ENCODE measurements around the gene TCF12. TPM values are rescaled to one million over a fixed set of nuclear protein-coding genes. Genes with fewer than 3 reads are reported as not detected.

The TCF12 gene
- total RNA-seq, 4 donors from 2014 or later: 108 to 177 (median 148) TPM

DNA sequence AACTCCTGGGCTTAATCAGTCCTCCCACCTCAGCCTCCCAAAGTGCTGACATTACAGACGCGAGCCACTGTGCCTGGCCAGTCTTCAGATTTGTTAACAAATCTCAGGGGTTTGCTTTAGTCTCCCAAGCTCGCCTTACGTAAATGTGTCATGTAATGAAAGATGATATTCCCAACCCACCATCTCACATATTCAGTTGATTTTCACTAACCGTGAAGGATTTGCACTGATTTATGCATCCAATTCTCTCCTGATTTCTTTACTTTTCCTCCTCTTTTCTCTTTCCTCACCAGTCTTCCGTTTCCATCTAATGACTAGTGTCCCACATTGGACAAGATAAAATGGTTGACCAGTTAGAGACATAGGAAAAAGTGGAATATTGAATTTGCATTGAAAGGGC, 72.6 kb downstream of the TCF12 start:
- DNase-seq (ENCODE audit: extremely low spot score): no peak
- no peak overlapping the region for H3K27ac ChIP-seq (replicated peaks in 1 of 4)
- no peak overlapping the region for H3K4me3 ChIP-seq
- intact Hi-C loops (cut with DNase I): no loop called here
- H3K9me3 ChIP-seq: no peaks in the 10 kb centered on the region
- TF ChIP-seq POLR2A (IDR thresholded peaks at IDR 0.05; ENCODE audit: low read depth) (no peak), POLR2AphosphoS5 (IDR thresholded peaks at IDR 0.05) (no peak), EP300 (IDR thresholded peaks at IDR 0.05) (no peak)
- TF ChIP-seq, protein P1, sequence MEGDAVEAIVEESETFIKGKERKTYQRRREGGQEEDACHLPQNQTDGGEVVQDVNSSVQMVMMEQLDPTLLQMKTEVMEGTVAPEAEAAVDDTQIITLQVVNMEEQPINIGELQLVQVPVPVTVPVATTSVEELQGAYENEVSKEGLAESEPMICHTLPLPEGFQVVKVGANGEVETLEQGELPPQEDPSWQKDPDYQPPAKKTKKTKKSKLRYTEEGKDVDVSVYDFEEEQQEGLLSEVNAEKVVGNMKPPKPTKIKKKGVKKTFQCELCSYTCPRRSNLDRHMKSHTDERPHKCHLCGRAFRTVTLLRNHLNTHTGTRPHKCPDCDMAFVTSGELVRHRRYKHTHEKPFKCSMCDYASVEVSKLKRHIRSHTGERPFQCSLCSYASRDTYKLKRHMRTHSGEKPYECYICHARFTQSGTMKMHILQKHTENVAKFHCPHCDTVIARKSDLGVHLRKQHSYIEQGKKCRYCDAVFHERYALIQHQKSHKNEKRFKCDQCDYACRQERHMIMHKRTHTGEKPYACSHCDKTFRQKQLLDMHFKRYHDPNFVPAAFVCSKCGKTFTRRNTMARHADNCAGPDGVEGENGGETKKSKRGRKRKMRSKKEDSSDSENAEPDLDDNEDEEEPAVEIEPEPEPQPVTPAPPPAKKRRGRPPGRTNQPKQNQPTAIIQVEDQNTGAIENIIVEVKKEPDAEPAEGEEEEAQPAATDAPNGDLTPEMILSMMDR (IDR thresholded peaks at IDR 0.05): no peak
- H3K36me3 ChIP-seq: peaks cover 0 to 6% (median 0%) of the 10 kb centered on the region in 4 donors
- H3K4me1 ChIP-seq: peaks cover 23 to 42% (median 39%) of the 10 kb centered on the region in 4 donors
- 97% methylated on average over 6 of the region's 6 CpGs for WGBS
- H3K27me3 ChIP-seq: no peaks in the 10 kb centered on the region

DNA sequence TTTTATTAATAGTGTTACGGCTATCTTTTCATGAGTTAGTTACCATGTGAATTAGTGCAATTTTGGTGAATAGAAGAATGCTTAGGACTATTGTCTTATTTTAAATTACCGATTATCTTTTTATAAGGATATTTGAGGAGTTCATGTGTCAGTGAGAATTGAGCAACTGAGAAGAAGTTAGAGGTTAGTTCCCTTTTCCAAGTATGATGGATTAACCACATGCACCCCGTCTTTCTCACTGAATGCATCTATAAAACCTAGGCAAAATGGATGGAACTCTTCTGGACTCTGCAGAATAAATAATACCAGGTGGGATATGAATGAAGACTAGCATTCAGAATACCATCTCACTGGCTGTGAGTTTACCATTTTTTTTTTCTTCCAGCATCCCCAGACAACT, 74.3 kb downstream of the TCF12 start:
- 98% methylated on average over 3 of the region's 3 CpGs for WGBS
- no peak overlapping the region for H3K27ac ChIP-seq (replicated peaks in 1 of 4)
- TF ChIP-seq POLR2AphosphoS5 (IDR thresholded peaks at IDR 0.05) (no peak), POLR2A (IDR thresholded peaks at IDR 0.05; ENCODE audit: low read depth) (no peak), EP300 (IDR thresholded peaks at IDR 0.05) (no peak)
- TF ChIP-seq, protein P1 (IDR thresholded peaks at IDR 0.05): no peak
- intact Hi-C loops (cut with DNase I): no loop called here
- DNase-seq (ENCODE audit: extremely low spot score): no peak
- H3K36me3 ChIP-seq: peaks cover 0 to 6% (median 0%) of the 10 kb centered on the region in 4 donors
- H3K4me1 ChIP-seq: peaks cover 18 to 30% (median 27%) of the 10 kb centered on the region in 4 donors
- H3K27me3 ChIP-seq: no peaks in the 10 kb centered on the region
- no peaks in the 10 kb centered on the region for H3K9me3 ChIP-seq
- H3K4me3 ChIP-seq: no peak overlapping the region

DNA sequence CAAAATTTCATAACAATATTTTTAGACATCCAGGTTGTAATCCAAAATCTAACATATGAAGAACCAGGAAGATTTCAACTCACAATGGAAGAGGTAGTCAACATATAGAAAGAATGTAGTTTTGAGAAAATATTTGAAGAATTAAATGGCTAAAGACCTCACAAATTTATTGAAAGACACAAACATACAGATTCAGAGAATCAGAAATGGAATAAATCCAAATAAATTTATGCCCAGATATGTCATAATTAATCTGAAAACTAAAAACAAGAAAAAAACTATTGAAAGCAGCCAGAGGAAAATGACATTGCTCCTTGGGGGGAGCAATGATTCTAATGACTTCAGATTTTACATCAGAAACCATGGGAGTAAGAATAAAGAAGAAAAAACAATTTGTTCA, 75.8 kb downstream of the TCF12 start:
- Histone ChIP-seq H3K4me3 (no peak overlapping the region), H3K9me3 (no peaks in the 10 kb centered on the region), H3K27me3 (no peaks in the 10 kb centered on the region), H3K27ac (replicated peaks in 1 of 4) (no peak overlapping the region), H3K4me1 (peaks cover 10 to 14% (median 13%) of the 10 kb centered on the region in 4 donors), H3K36me3 (peaks cover 0 to 6% (median 0%) of the 10 kb centered on the region in 4 donors)
- intact Hi-C loops (cut with DNase I): no loop called here
- TF ChIP-seq POLR2AphosphoS5 (IDR thresholded peaks at IDR 0.05) (no peak), EP300 (IDR thresholded peaks at IDR 0.05) (no peak), POLR2A (IDR thresholded peaks at IDR 0.05; ENCODE audit: low read depth) (no peak)
- TF ChIP-seq, protein P1 (IDR thresholded peaks at IDR 0.05): no peak
- DNase-seq (ENCODE audit: extremely low spot score): no peak

DNA sequence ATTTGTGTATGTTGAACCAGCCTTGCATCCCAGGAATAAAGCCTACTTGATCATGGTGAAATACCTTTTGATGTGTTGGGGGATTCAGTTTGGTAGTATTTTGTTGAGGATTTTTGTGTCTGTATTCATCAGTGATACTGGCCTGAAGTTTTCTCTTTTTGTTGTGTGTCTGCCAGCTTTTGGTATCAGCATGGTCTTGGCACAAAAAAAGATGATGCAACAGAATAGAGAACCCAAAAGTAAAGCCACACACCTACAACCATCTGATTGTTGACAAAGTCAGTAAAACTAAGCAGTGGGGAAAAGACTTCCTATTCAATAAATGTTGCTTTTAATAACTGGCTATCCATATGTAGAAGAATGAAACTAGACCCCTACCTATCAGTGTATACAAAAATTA, 77.6 kb downstream of the TCF12 start:
- Histone ChIP-seq H3K27me3 (no peaks in the 10 kb centered on the region), H3K36me3 (peaks cover 0 to 6% (median 0%) of the 10 kb centered on the region in 4 donors), H3K27ac (replicated peaks in 1 of 4) (no peak overlapping the region), H3K9me3 (no peaks in the 10 kb centered on the region), H3K4me1 (peaks cover 3 to 19% (median 7%) of the 10 kb centered on the region in 4 donors), H3K4me3 (no peak overlapping the region)
- TF ChIP-seq EP300 (IDR thresholded peaks at IDR 0.05): no peak
- TF ChIP-seq, protein P1 (IDR thresholded peaks at IDR 0.05): no peak
- no peak for TF ChIP-seq POLR2A (IDR thresholded peaks at IDR 0.05; ENCODE audit: low read depth)
- no peak for TF ChIP-seq POLR2AphosphoS5 (IDR thresholded peaks at IDR 0.05)
- DNase-seq (ENCODE audit: extremely low spot score): no peak
- intact Hi-C loops (cut with DNase I): no loop called here

Data from esophagus muscularis mucosa (tissue), 4 donors.